Measurements from ENCODE around the gene TMEM80. TPM values are rescaled to one million over a fixed set of nuclear protein-coding genes. Genes with fewer than 3 reads are reported as not detected.

Gene TMEM80
- total and polyA plus RNA-seq, 2 experiments from 2014 or later, result 12.8 to 25.4 TPM

GRCh38 chr11:655036-655726 lies 40.4 kb upstream of the TMEM80 start (continued):
- TF ChIP-seq, protein P1, sequence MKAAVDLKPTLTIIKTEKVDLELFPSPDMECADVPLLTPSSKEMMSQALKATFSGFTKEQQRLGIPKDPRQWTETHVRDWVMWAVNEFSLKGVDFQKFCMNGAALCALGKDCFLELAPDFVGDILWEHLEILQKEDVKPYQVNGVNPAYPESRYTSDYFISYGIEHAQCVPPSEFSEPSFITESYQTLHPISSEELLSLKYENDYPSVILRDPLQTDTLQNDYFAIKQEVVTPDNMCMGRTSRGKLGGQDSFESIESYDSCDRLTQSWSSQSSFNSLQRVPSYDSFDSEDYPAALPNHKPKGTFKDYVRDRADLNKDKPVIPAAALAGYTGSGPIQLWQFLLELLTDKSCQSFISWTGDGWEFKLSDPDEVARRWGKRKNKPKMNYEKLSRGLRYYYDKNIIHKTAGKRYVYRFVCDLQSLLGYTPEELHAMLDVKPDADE (IDR thresholded peaks at IDR 0.05), result no peak
- TF ChIP-seq NANOG (IDR thresholded peaks at IDR 0.05; ENCODE audit: borderline replicate concordance) (no peak), EZH2 (IDR thresholded peaks at IDR 0.05; ENCODE audit: low read depth, unreplicated experiment) (no peak), CREB1 (CRISPR knock-in tag; IDR thresholded peaks at IDR 0.05; ENCODE audit: low read depth) (no peak), JUNB (IDR thresholded peaks at IDR 0.05; ENCODE audit: unreplicated experiment) (no peak)
- TF ChIP-seq, protein P2, sequence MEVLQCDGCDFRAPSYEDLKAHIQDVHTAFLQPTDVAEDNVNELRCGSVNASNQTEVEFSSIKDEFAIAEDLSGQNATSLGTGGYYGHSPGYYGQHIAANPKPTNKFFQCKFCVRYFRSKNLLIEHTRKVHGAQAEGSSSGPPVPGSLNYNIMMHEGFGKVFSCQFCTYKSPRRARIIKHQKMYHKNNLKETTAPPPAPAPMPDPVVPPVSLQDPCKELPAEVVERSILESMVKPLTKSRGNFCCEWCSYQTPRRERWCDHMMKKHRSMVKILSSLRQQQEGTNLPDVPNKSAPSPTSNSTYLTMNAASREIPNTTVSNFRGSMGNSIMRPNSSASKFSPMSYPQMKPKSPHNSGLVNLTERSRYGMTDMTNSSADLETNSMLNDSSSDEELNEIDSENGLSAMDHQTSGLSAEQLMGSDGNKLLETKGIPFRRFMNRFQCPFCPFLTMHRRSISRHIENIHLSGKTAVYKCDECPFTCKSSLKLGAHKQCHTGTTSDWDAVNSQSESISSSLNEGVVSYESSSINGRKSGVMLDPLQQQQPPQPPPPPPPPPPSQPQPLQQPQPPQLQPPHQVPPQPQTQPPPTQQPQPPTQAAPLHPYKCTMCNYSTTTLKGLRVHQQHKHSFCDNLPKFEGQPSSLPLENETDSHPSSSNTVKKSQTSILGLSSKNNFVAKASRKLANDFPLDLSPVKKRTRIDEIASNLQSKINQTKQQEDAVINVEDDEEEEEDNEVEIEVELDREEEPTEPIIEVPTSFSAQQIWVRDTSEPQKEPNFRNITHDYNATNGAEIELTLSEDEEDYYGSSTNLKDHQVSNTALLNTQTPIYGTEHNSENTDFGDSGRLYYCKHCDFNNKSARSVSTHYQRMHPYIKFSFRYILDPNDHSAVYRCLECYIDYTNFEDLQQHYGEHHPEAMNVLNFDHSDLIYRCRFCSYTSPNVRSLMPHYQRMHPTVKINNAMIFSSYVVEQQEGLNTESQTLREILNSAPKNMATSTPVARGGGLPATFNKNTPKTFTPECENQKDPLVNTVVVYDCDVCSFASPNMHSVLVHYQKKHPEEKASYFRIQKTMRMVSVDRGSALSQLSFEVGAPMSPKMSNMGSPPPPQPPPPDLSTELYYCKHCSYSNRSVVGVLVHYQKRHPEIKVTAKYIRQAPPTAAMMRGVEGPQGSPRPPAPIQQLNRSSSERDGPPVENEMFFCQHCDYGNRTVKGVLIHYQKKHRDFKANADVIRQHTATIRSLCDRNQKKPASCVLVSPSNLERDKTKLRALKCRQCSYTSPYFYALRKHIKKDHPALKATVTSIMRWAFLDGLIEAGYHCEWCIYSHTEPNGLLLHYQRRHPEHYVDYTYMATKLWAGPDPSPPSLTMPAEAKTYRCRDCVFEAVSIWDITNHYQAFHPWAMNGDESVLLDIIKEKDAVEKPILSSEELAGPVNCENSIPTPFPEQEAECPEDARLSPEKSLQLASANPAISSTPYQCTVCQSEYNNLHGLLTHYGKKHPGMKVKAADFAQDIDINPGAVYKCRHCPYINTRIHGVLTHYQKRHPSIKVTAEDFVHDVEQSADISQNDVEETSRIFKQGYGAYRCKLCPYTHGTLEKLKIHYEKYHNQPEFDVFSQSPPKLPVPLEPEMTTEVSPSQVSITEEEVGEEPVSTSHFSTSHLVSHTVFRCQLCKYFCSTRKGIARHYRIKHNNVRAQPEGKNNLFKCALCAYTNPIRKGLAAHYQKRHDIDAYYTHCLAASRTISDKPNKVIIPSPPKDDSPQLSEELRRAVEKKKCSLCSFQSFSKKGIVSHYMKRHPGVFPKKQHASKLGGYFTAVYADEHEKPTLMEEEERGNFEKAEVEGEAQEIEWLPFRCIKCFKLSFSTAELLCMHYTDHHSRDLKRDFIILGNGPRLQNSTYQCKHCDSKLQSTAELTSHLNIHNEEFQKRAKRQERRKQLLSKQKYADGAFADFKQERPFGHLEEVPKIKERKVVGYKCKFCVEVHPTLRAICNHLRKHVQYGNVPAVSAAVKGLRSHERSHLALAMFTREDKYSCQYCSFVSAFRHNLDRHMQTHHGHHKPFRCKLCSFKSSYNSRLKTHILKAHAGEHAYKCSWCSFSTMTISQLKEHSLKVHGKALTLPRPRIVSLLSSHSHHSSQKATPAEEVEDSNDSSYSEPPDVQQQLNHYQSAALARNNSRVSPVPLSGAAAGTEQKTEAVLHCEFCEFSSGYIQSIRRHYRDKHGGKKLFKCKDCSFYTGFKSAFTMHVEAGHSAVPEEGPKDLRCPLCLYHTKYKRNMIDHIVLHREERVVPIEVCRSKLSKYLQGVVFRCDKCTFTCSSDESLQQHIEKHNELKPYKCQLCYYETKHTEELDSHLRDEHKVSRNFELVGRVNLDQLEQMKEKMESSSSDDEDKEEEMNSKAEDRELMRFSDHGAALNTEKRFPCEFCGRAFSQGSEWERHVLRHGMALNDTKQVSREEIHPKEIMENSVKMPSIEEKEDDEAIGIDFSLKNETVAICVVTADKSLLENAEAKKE (CRISPR knock-in tag; IDR thresholded peaks at IDR 0.05), result no peak

GRCh38 chr11:656426-656825 lies 39.2 kb upstream of the TMEM80 start:
- H3K27me3 Mint-ChIP-seq (ENCODE audit: insufficient read depth, low read depth, poor library complexity), result peaks cover 12% of the 10 kb centered on the region
- Histone ChIP-seq H3K79me2 (replicated peaks; ENCODE audit: insufficient read depth) (peaks cover 3% of the 10 kb centered on the region; the same call in 1 of the 2 replicates), H3K9me2 (ENCODE audit: insufficient read depth) (no peaks in the 10 kb centered on the region), H3K4me3 (no peak overlapping the region), H2AFZ (no peak overlapping the region), H3K36me3 (ENCODE audit: insufficient read depth) (peaks cover 13% of the 10 kb centered on the region), H4K20me1 (replicated peaks; ENCODE audit: insufficient read depth) (peaks cover 6% of the 10 kb centered on the region; the same call in 1 of the 2 replicates), H3K27ac (ENCODE audit: low read depth) (no peak overlapping the region), H3F3A (replicated peaks; ENCODE audit: low read depth) (peaks cover 10% of the 10 kb centered on the region; the same call in 1 of the 2 replicates), H3K4me2 (no peak overlapping the region), H3K27me3 (ENCODE audit: insufficient read depth) (no peaks in the 10 kb centered on the region), H3K4me1 (ENCODE audit: insufficient read depth) (no peaks in the 10 kb centered on the region)
- ATAC-seq (no peak), DNase-seq (ENCODE audit: low spot score) (no peak)
- no peak overlapping the region for H3K4me3 Mint-ChIP-seq
- no peaks in the 10 kb centered on the region for H3K4me1 Mint-ChIP-seq
- no peak overlapping the region for H3K27ac Mint-ChIP-seq
- H3K9me3 Mint-ChIP-seq, result no peaks in the 10 kb centered on the region
- peaks cover 27% of the 10 kb centered on the region for H3K36me3 Mint-ChIP-seq (ENCODE audit: low read depth)
- TF ChIP-seq ZNF331 (CRISPR knock-in tag; IDR thresholded peaks at IDR 0.05; ENCODE audit: low read depth) (no peak), STAT1 (IDR thresholded peaks at IDR 0.05; ENCODE audit: unreplicated experiment) (no peak), NANOG (IDR thresholded peaks at IDR 0.05; ENCODE audit: borderline replicate concordance) (no peak), JUNB (IDR thresholded peaks at IDR 0.05; ENCODE audit: unreplicated experiment) (no peak), ZNF114 (CRISPR knock-in tag; IDR thresholded peaks at IDR 0.05) (no peak), POLR2AphosphoS5 (IDR thresholded peaks at IDR 0.05; ENCODE audit: low read depth) (no peak), EZH2phosphoT487 (IDR thresholded peaks at IDR 0.05; ENCODE audit: unreplicated experiment) (no peak), EZH2 (IDR thresholded peaks at IDR 0.05; ENCODE audit: low read depth, unreplicated experiment) (no peak)
- TF ChIP-seq, protein P1 (IDR thresholded peaks at IDR 0.05), result no peak
- TF ChIP-seq, protein P3, sequence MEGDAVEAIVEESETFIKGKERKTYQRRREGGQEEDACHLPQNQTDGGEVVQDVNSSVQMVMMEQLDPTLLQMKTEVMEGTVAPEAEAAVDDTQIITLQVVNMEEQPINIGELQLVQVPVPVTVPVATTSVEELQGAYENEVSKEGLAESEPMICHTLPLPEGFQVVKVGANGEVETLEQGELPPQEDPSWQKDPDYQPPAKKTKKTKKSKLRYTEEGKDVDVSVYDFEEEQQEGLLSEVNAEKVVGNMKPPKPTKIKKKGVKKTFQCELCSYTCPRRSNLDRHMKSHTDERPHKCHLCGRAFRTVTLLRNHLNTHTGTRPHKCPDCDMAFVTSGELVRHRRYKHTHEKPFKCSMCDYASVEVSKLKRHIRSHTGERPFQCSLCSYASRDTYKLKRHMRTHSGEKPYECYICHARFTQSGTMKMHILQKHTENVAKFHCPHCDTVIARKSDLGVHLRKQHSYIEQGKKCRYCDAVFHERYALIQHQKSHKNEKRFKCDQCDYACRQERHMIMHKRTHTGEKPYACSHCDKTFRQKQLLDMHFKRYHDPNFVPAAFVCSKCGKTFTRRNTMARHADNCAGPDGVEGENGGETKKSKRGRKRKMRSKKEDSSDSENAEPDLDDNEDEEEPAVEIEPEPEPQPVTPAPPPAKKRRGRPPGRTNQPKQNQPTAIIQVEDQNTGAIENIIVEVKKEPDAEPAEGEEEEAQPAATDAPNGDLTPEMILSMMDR (conservative IDR thresholded peaks at IDR 0.05; ENCODE audit: low read depth in 2 of 2), result no peak
